ENCODE results near the gene CD48.

The CD48 gene

DNA sequence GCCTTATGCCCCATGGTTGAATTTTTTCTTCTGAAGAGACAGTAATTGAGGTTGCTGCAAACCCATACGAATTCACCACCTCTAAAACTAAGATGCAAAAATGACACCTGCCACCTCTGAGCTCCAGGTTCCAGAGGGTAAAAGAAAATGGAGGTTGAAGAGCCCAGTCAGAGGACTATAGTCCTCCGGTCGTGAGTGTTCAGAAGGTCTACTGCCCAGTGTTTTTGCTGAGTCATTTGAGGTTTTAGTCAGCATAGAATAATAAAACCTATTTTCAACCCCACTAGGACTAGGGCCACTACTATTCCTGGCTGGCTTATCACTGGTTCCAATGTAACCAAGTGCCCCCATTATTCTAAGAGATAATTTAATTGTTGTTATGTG, 14.5 kb upstream of the CD48 start:
- no peak for TF ChIP-seq CTCF (IDR thresholded peaks at IDR 0.05; ENCODE audit: control insufficient read depth, insufficient read depth, low read depth, low read length, missing control alignments)
- DNase-seq (ENCODE audit: low read depth): no peak

GRCh38 chr1:160724465-160725242, 13.0 kb upstream of the CD48 start:
- TF ChIP-seq CTCF (IDR thresholded peaks at IDR 0.05; ENCODE audit: control insufficient read depth, insufficient read depth, low read depth, low read length, missing control alignments): no peak
- no peak overlapping the region for H3K4me3 ChIP-seq (ENCODE audit: control insufficient read depth, low read depth, low read length)
- DNase-seq (ENCODE audit: low read depth): no peak

More for the DNA sequence above, 14.5 kb upstream of the CD48 start:
- no peak overlapping the region for H3K4me3 ChIP-seq (ENCODE audit: control insufficient read depth, low read depth, low read length)

DNA sequence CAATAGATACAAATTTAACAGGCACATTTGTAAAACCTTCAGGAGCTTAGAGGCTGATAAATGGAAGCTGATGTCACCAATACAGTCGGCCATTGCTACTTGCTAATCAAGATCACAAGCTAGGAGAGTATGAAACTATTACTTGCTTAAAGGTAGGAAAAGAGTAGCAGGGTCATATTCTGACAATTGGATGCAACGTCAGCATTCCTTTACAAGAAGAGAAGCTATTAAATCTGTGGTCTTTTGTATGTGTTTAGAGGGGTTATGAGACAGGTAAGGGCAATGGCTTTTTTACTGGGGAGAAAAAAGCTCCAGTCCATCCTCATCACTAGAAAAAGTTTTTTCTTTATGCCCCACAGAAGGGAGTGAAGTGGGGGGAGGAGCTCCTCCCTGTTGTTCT, 11.7 kb upstream of the CD48 start:
- no peak overlapping the region for H3K4me3 ChIP-seq (ENCODE audit: control insufficient read depth, low read depth, low read length)
- no peak for DNase-seq (ENCODE audit: low read depth)
- no peak for TF ChIP-seq CTCF (IDR thresholded peaks at IDR 0.05; ENCODE audit: control insufficient read depth, insufficient read depth, low read depth, low read length, missing control alignments)

- TF ChIP-seq CTCF (IDR thresholded peaks at IDR 0.05; ENCODE audit: control insufficient read depth, insufficient read depth, low read depth, low read length, missing control alignments): no peak
- H3K4me3 ChIP-seq (ENCODE audit: control insufficient read depth, low read depth, low read length): no peak overlapping the region
- no peak for DNase-seq (ENCODE audit: low read depth)
These were observed 11.1 kb upstream of the CD48 start for GRCh38 chr1:160722726-160723125.

DNA sequence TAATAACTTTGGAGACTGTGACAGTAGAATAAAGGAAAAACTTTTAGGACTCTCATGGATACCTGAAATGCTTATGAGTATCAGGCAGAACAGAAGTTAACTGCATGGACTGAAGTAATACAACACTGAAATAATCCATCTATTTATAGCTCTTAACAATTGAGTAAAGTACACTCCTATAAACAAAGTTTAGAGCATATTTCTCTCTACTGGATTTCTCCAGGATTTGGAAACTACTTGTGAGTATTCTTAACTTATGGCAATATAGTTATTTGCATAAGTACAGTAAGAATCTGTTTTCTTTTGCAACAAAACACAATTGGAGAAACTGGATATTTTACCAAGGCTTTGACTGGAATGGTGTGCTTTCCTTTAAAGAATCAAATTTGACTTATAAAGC, 9.9 kb upstream of the CD48 start:
- no peak for TF ChIP-seq CTCF (IDR thresholded peaks at IDR 0.05; ENCODE audit: control insufficient read depth, insufficient read depth, low read depth, low read length, missing control alignments)
- DNase-seq (ENCODE audit: low read depth): no peak
- H3K4me3 ChIP-seq (ENCODE audit: control insufficient read depth, low read depth, low read length): no peak overlapping the region

- no peak overlapping the region for H3K4me3 ChIP-seq (ENCODE audit: control insufficient read depth, low read depth, low read length)
- no peak for DNase-seq (ENCODE audit: low read depth)
- TF ChIP-seq CTCF (IDR thresholded peaks at IDR 0.05; ENCODE audit: control insufficient read depth, insufficient read depth, low read depth, low read length, missing control alignments): no peak
These were observed 8.9 kb upstream of the CD48 start for GRCh38 chr1:160720356-160721085.

All from AG09309 (cell line).